GM21367 (cell line): Measurements from ENCODE around the gene COL2A1.

Experiments
- ATAC-seq: cut with Tn5 transposase; IDR thresholded peaks from one replicate; pipeline ENCODE4 v1.9.1; 2021; ENCODE audit not compliant: unreplicated experiment

COL2A1 gene

DNA sequence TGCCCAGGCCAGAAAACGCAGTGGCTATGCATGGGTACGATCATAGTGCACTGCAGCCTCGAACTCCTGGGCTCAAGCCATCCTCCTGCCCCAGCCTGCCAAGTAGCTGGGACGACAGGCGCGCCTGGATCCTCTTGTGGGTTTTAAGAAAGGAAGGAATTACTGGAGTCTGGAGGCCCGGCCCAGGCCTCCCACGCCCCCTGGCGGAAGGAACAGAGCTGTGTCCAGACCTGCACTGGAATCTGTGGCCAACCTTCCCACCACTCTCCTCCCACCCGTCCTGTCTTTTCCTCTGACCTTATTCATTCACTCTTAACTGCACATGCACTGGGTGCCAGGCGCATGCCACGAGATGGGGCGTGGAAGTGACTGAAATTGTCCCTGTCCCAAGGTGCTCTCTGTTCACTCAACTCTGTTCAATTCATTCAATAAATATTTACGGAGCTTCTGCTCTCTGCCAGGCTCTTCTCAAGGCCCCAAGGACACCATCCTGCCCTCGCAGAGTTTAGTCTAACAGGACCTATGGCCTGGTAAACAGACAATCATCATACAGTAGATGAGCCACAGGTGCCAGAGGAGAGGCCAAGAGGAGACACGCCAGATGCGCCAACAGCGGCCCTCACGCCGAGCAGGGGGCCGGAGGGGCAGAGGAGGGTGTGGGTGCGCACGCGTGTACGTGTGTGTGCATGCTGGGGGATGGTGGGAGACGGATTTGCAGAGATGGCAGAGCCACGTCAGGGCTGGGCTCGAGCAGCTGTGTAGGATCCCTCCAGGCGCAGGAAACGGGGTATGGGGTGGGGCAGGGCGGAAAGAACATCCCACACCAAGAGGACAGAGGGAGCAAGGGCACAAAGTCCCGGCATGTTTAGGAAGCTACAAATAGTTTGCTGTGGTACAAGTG lies 54.6 kb downstream of the COL2A1 start:
- no peak for ATAC-seq

DNA sequence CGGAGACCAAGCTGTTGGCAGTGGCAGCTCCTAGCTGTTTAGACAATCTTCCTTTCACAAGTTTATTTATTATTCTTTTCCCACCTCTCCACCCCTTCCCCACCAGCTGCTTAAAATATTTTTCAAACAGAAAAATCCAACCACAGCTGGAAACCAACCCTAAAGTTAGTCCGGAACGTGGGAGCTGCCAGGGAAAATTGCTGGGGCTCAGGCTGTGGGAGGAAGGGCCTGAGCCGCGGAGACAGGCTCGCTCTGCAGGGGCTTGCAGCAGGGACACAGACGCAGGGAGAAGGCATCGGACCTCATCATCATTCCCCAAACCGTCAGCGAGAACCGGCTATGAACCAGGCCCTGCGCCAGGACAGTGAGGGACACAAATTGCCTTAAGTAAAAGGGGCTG lies 56.9 kb downstream of the COL2A1 start:
- no peak for ATAC-seq

DNA sequence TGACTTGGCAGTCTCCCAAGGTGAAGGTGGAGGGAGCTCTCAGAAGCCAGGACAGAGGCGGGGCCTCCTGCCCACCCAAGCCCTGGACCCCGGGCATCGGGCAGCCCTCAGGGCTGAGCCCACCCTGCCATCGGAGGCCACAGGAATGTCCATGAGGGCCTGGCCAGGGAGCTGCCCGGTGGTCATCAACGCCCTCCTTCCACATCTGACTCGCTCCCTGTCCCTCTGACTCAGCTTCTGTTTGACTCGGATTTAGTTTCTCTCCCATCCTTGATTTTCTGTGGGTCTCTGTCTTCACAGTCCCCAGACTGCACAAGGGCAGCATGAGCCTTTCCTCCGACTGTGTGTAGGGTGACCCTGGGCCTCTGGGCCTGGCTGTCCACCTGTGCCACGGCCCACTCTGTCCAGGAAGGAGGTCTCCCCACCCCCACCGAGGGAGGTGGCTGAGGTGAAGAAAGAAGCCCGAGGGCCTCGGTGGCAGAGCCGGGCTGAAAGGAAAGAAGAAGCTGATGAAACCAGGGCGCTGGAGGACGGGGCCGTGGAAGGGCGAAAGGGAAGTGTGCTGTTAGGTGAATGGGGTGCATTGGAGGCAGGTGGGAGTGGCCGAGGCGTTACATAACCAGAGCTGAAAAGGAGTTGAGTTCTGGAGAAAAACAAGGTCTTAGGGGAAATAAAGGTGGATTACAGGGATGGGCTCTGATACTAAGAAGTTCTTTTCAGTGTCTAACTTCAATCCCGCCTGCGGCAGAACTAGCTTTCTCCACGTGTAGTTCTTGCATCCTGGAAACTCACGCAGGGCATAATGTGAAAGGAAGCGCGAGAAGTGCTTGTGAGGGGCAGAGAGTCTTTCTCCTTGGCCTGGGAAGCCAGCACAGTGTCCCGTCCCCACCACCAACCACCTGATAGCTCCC lies 57.6 kb downstream of the COL2A1 start:
- no peak for ATAC-seq

DNA sequence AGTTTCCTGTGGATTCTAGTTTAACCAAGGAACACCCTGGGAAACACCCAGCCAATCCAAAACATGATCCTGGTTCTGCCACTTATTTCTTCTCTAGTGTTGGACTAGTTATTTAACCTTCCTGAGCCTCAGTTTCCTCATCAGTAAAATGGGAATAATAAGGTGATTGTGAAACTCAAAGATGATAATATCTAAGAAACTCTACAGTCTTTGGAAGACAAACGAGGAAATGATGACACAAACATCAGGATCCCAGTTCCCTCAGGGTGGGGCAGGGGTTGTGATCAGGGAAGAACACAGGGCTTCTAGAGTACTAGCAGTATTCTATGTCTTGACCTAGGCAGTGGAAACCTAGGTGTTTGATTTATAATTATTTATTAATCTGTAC lies 58.9 kb downstream of the COL2A1 start:
- no peak for ATAC-seq

DNA sequence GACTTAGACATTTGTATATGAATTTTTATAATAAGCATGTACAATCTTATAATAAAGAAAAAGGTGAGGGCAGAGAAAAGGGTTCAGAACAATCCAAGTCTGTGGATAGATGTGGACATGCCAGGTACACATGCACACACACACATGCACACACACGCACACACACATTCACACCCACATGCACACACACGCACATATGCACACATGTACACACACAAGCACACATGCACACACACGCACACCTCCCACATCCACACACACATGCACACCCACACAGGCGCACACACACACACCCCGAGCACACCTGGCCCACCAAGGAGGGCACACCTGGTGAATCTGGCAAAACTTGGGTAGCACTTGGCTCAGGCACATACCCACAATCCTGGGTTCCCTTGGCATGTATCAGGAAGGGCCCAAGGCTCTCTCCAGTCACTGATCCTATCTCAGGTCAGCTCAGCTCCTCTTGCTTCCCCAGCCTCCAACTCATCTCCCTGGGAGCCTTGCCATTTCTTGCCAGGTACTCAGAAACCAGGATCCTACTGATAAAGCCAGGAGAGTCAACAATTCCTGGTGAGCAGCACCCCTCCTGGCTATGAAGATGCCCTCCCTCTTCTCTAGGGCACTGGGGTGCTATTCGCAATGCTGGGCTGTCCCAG lies 59.5 kb downstream of the COL2A1 start:
- no peak for ATAC-seq

DNA sequence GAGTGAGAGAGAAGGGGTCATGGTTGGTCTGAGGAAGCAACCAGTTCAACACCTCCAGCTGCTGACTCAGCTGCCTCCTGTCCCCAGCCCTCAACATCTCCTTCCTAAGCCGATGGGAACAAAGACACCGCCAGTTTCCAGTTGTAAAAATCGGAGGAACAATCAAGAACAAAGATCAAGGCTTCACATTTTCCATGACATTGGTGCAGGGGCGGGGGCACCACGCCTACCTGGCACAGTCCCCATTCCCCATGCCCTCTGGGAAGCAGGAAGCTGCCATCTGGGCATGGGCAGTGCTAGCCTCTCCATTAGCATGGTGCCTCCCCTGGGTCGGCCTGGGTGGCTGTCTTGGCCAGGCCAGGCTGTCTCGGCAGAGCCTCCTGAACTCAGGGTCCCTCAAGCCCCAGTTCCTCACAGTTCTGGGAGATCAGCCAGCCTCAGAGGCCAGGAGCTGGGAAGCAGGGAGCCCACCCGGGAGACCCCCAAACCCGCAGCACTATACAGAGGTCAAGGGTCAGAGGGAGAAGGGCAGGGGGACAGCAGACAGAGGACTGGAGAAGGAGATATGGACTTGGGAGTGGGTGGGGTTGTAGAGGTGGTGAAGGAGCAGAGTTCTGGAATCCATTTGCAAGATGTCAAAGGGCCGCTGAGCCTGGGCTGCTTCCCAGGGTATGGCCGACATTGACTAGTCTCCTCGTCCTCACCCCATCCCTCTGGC lies 60.5 kb downstream of the COL2A1 start:
- no peak for ATAC-seq

DNA sequence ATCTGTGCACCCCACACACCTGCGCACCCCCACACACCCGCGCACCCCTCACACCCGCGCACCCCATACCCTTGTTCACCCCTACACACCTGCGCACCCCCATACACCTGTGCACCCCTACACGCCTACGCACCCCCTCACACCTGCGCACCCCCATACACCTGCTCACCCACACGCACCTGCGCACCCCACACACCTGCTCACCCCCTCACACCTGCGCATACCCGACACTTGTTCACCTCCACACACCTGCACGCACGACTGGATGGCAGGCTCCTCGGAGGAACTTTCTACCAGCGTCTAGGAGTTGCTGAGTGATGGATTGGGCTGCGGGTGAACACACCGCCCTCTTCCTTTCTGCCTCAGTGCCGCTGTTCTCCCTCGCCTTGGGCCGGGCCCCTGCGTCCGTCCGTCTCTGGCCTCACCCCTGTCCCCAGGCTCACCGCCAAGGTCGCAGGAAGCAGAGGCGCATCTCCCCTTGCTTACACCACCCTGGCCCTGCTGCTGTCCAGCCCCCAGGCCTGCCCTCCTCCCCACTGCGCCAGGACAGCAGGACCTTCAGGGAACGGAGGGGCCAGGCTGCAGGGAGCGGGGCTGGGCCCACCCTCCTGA lies 61.6 kb downstream of the COL2A1 start:
- no peak for ATAC-seq

DNA sequence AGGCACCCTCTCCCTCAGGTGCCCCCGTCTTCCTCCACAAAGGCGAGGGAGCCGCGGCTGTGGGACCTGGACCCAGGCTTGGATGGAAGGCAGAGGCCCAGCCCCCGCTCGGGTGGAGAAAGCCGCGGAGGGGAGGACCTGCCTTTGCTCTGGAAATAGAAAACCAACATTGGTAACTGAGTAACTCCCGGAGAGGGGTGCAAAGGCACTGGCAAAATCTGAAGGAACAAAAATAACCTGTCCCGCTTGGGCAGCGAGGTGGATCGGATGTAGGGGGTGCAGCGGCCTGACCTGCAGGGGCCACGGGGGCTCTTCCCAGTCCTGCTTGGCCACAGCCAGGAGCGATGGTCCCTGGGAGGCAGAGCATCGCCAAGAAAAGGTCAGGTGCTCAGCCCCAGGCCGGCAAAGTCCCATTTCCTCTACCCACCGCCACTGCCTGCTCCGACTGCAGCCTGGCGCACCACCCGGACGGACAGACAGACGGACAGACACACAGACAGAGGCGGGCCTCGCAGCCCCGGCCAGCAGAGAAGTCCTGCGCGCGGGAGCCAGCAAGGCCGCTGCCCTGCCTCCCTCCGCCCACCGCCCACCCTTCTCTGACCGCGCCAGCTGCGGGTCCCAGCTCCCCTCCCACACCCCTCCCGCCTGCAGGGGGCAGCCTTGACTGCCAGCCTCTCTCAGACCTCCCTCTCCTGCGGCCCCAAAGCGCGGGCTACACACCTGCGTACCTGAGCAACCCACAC lies 62.2 kb downstream of the COL2A1 start:
- ATAC-seq = no peak

DNA sequence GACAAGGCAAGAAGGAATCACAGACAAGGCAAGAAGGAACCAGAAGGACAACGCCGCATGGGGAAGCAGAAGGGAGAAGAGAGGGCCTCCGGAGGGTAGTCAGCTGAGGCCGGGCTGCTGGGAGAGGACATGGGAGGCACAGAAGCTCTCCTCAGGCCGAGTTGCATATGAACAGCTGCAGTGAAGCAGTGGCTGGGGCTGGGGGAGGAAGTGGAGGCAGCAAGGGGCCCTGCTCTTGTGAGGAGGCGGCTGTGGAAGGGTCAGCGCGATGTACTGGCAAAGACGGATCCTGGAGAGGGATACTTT lies 62.8 kb downstream of the COL2A1 start:
- no peak for ATAC-seq

DNA sequence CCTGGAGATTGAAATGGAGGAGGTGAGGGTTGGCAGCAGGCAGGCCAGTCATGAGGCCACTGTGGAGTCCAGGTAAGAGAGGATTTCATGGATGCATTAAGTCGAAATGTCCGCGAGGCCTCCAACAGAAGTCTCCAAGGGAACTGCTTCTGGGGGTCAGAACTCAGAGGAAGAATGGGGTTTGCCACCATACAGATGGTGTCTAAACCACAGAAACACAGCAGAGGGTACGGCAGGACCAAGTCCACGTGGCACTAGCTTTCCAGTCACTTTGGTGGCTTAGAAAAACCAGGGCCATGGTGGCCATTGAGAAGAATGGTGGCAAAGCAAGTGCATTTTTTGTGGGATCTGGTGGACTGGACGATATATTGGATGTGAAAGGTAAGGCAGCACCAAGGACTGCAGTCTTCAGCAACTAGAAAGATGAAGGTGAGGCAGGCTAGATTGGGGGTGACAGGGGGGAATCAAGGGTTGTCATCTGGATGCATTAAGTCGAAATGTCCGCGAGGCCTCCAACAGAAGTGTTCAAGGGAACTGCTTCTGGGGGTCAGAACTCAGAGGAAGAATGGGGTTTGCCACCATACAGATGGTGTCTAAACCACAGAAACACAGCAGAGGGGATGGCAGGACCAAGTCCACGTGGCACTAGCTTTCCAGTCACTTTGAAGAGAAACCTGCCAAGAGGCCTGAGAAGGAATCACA lies 63.4 kb downstream of the COL2A1 start:
- ATAC-seq = no peak

DNA sequence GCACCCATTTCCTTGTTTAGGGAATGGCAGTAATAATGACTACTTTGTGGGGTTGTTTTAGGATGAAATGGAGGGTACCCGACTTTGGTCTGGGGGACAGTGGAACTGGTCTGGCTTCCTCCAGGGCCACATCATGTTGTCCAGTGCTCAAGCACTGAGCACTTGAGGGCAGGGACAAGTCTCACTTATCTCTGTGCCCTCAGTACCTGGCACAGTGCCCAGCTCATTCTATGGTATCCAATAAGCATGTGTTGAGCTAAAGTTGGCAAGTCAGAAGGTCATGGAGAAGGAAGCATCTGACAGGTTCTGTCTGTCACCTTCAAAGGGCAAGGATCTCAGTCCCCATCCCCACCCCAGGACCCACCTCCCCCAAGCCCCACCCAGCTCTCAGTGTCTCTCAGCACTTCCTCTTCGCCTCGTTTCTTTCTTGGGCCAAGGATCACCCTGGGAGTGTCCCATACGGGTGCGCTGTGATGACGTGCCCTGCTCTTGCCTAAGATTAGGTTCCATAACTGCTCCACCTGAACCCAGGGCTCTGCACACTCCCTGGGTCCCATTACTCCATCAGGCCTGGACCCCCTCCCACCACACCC lies 65.2 kb downstream of the COL2A1 start:
- ATAC-seq = no peak

DNA sequence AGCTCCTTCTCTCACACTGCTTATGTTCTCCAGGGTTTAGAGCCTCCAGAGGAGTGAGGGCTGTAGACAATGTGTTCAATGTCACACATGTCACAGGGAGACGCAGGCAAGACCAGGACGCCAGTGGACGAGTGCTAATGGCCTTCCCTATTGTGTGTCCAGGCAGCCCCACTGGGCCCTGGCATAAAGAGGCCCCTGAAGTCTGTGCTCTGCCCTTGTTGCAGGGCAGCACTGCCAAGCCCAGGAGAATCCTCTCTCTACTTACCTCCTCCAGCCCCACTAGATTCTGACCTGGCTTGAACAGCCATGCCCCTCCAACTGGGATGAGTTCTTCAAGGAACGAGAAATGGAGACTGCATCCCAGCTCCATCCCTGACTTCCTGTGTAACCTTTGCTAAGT lies 65.7 kb downstream of the COL2A1 start:
- ATAC-seq = no peak

DNA sequence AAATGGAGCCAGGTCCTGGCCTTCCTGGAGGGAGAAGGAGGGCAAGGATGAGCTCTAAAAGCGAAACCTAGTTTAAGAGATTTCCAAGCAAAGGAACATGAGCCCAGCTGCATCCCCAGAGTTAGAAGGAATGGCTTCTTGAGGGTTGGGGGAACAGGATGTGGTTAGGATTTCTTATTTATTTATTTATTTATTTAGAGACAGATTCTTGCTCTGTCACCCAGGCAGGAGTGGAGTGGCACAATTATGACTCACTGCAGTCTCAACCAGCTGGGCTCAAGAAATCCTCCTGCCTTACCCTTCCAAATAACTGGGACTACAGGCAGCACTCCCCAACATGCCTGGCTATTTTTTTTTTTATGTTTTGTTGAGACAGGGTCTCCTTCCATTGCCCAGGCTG lies 66.2 kb downstream of the COL2A1 start:
- ATAC-seq = no peak

DNA sequence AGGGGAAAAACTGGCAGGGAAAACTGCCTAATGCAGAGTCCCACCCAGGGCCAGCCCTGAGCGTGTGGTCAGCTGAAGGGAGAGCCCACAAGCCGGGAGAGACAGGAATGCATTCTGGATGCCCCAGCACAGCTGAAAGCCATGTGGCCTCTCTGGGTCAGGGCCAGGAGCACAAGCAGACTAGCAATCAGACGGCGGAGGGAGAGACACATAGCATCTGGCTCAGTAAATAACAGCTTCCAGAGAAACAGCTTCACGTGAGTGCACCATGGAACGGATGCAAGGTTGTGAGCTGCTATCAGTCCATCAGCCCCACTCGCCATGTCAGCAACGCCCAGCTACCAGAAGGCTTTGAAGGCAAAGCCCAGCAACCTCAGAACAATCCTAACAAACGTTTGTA lies 69.1 kb downstream of the COL2A1 start:
- ATAC-seq = no peak

DNA sequence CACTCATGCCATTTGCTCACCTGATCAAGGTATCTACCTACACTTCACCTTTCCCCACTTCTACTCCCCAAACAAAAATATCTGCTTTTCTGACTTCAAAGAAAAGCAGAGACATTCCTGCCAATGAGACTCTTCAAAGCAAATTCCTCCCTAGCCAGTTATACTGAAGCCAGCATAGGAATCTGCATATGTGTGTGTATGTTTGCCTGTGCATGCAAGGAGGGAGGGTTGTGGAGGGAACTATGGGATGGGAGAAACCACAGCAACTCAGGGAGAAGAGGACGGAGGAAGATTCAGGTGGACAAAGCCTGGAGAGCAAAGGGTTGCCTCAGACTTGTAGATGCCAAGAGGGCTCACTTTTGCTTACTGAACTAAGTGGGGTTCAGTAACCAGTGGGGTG lies 73.1 kb downstream of the COL2A1 start:
- no peak for ATAC-seq

DNA sequence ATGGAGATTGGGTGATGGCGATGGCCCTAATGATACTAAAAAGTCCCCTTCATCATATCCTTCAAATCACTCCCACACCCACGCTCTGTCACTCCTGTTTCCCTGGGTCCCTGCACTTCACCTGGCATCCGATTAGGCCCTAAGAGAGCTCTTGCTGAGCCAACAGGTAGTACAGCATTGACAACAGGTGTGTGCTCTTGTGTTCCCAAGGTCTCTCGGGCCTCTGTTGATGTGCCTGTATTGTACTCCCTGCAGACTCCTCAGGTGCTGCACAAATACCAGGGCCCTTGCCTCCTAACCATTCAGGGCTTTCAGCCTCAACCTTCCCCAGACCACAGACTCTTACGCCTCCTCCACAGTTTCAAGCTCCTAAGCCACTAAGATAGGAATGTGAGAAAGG lies 73.6 kb downstream of the COL2A1 start:
- no peak for ATAC-seq

DNA sequence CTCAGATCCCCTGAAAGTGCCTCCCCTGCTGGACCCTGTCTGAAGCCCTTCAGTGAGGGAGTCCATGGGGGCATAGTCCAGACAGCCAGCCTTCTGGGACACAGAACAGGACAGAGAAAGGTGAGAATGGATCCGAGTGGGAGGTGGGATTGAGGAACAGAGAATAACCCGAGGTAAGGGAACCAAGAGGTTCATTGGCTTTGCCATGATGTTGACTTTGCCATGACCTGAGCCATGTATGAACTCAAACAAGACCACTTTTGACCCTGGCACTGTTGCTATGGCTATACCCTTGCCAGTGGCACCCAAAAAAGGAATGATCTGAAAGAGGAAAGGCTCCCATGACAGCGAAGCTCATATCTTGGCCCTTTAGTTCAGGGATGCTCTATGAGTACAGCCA lies 76.9 kb downstream of the COL2A1 start:
- ATAC-seq = no peak
